GM20431 (cell line): ENCODE results near the gene GJA10.
"Not testable (repeated sequence)": the region's sequence is repeated elsewhere in the genome, so short reads cannot be mapped to it uniquely, and the experiment has no call there.

ENCODE experiments used
- in situ Hi-C: fragments of 300-500 bp; cut with MseI, MboI; formaldehyde crosslinking; loops from one replicate; pipeline ENCODE4 v1.15.0; 2020; ENCODE audit warnings: low sequenced_read_pairs; ENCODE audit not compliant: unreplicated experiment

GJA10 gene

DNA sequence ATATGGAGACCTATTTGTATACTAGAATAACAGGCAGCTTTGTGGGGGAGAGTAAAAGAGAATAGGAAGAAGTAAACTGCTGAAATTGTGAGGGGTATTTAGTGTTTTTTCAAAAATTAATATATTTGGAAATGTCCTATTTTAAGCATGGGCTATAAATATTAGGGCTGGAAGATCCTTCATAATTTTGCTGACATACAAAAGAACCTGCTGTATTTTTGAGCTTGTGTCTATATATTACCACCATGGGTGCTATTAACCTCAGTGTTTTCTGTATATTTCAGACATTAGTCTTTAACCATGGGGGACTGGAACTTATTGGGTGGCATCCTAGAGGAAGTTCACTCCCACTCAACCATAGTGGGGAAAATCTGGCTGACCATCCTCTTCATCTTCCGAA lies at the start of gene GJA10:
TSS of gene GJA10 (plus strand) at position 301 of the 400 bp plus-strand sequence. CDS start at position 301, 0 bp downstream.
- in situ Hi-C loops, result no loop called here

DNA sequence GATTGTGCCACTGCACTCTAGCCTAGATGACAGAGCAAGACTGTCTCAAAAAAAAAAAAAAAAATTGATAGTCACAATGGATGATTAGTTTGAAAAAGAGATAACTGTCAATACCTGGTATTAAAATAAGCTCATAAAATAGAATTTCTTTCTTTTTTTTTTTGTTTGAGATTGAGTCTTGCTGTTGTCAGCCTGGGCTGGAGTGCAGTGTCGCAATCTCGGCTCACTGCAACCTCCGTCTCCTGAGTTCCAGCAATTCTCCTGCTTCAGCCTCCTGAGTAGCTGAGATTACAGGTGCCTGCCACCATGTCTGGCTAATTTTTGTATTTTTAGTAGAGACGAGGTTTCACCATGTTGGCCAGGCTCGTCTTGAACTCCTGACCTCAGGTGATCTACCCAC lies 46.8 kb upstream of the GJA10 start:
- in situ Hi-C loops, result not testable (repeated sequence)

DNA sequence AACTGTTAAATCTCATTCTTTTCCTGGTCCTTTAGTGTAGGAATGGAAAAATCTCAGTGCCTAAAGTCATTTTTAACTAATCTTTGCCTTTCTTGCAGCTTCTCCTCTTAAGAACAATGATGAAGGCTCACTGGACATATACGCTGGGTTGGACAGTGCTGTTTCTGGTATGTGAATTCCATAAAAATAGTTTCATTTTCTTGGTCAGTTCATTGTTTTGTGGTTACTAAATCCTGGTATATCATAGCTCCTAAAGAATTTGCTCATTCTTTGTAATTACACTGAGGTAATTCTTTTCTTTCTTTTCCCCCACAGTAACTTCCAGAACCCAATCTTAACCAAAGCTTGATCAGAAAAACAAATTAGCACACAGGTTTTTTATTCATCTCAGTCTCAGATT lies 41.2 kb upstream of the GJA10 start:
- in situ Hi-C loops, result no loop called here

GRCh38 chr6:89858041-89858440 lies 36.2 kb upstream of the GJA10 start:
- in situ Hi-C loops, result no loop called here

DNA sequence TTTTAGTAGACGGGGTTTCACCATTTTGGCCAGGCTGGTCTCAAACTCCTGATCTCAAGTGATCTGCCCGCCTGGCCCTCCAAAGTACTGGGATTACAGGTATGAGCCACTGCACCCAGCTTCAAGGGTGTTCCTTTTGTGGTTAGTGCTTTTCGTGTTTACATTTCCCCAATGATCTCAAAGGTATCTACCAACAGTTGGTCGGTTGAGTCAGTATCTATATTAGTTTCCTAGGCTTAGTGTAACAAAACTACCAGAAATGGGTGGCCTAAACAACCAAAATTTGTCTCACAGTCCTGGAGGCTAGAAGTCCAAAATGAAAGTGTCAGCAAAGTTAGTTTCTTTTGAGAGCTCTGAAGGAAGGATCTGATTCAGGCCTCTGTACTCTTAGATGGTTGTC lies 34.5 kb upstream of the GJA10 start:
- in situ Hi-C loops, result no loop called here

GRCh38 chr6:89862273-89862672 lies 32.0 kb upstream of the GJA10 start:
- in situ Hi-C loops, result no loop called here

DNA sequence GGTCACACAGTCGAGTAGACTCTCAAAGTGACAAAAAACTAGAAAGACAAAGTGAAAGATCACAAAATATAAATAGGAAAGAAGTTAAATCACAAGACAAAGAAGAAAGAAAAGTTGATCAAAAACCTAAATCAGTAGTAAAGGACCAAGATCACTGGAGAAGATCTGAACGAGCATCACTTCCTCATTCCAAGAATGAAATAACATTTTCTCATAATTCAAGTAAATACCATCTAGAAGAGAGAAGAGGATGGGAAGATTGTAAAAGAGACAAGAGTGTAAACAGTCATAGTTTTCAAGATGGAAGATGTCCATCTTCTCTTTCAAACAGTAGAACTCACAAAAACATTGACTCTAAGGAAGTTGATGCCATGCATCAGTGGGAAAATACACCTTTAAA lies 31.6 kb upstream of the GJA10 start:
- in situ Hi-C loops, result no loop called here

DNA sequence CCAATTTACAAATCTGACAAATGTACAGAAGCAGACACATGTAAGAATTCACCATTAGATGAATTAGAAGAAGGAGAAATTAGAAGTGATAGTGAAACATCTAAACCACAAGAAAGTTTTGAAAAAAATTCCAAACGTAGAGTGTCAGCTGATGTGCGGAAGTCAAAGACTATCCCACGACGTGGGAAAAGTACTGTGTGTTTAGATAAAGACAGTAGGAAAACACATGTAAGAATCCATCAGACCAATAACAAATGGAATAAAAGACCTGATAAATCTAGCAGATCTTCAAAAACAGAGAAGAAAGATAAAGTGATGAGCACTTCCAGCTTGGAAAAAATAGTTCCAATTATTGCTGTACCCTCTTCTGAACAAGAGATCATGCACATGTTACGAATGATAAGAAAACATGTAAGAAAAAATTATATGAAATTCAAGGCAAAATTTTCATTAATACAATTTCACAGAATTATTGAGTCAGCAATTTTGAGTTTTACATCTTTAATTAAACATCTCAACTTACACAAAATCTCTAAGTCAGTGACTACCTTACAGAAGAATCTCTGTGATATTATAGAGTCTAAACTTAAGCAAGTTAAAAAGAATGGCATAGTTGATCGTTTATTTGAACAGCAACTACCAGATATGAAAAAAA lies 28.1 kb upstream of the GJA10 start:
- in situ Hi-C loops, result no loop called here

DNA sequence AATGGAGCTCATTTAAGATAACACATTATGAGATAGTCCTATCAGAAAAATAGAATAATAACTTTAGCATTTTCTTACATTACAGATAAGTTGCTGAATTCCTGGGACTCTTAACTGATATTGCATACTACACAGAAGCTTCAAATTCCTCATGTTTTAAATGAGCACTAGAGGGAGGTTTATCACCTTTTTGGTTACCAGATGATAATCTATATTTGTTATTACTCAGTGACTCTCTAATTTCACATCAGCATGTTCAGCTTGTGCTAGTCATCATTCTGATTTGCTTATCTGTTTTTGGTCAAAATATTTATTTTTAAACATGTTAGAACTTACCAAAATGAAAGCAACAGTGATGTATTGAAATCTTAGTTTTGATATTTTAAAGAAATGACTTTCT lies 20.5 kb upstream of the GJA10 start:
- in situ Hi-C loops, result no loop called here

DNA sequence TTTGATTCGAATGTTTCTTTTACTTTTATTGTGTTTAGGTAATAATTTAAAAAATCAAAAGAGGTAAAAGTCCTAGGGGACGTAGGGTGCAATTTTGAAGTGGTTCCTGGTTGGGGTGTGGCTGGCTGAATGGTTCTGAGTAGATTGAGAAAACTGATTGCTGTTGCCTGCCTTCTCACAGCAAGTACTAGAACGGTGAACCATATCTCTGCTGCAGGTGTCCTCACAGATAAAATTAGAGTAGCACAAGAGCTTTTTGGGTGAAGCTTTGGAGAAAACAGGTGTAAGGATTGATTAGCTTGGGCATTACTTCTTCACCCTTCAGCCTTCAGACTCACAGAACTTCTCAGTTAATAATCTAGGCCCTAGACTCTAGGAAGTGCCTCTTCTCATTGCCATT lies 19.8 kb upstream of the GJA10 start:
- in situ Hi-C loops, result no loop called here

GRCh38 chr6:89886378-89887120 lies 7.7 kb upstream of the GJA10 start:
- in situ Hi-C loops, result no loop called here

DNA sequence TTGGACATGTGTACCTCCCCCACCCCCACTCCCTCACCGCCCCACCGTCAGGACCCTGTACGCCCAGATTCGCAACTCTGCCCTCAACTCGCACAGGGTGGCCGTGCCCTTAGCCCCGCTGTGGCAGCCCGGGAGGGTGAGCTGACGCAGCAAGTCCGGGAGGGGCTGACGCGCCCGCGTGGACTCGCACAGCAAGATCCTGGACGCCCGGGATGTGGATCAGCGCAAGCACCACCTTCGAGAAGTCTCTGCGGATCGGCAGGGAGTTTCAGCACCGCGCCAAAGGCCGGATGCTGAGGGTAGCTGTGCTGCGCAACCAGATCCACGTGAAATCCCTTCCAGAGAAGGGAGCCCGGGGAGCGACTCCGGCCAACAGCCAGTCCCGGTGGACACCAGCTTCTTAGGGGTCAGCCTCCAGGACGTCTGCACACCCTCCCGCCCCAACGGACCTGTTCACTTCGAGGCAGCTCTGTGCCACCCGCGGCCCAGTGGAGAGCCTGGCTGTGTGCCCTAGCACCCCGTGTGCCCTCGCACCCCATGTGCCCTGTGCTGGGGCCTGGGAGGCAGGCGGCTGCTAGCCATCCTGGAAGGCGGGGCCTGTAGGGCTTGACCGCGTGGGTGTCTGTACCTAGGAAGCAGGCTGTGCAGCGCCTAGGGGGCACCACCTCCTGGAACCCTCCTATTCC lies 6.7 kb upstream of the GJA10 start:
- in situ Hi-C loops, result no loop called here

DNA sequence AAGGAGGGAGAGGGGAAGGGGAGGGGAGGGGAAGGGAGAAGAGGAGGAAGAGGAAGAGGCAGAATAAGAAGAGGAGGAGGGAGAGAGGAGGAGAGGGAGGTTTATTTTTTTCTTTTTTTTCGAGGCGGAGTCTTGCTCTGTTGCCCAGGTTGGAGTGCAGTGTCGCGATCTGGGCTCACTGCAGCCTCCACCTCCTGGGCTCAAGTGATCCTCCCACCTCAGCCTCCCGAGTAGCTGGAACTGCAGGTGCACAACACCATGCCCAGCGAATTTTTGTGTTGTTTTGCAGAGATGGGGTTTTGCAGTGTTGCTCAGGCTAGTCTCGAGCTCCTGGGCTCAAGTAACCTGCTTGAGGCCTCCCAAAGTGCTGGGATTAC lies 6.1 kb upstream of the GJA10 start:
- in situ Hi-C loops, result no loop called here

- in situ Hi-C loops, result no loop called here
Observed at GRCh38 chr6:89888871-89889270, 5.4 kb upstream of the GJA10 start.

DNA sequence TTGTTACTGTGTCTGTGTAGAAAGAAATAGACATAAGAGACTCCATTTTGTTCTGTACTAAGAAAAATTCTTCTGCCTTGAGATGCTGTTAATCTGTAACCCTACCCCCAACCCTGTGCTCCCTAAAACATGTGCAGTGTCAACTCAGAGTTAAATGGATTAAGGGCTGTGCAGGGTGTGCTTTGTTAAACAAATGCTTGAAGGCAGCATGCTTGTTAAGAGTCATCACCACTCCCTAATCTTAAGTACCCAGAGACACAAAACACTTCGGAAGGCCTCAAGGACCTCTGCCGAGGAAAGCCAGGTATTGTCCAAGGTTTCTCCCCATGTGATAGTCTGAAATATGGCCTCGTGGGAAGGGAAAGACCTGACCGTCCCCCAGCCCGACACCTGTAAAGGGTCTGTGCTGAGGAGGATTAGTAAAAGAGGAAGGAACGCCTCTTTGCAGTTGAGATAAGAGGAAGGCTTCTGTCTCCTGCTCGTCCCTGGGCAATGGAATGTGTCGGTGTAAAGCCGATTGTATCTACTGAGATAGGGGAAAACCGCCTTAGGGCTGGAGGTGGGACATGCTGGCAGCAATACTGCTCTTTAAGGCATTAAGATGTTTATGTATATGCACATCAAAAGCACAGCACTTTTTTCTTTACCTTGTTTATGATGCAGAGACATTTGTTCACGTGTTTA lies 3.3 kb upstream of the GJA10 start:
- in situ Hi-C loops, result not testable (repeated sequence)

DNA sequence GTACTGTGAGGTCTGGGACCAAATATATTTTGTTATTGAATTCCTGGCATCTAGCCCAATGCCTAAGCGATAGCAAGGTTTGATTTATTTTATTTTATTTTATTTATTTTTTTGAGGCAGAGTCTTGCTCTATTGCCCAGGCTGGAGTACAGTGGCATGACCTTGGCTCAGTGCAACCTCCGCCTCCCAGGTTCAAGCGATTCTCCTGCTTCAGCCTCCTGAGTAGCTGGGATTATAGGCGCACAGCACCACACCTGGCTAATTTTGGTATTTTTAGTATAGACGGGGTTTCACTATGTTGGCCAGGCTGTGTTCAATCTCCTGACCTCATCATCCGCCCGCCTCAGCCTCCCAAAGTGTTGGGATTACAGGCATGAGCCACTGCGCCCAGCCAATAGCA lies 1.7 kb upstream of the GJA10 start:
- in situ Hi-C loops, result not testable (repeated sequence)

GRCh38 chr6:89895276-89895874 lies 1.1 kb downstream of the GJA10 start:
- in situ Hi-C loops, result no loop called here

- in situ Hi-C loops, result not testable (repeated sequence)
Observed at GRCh38 chr6:89910001-89910901, 16.0 kb downstream of the GJA10 start.

DNA sequence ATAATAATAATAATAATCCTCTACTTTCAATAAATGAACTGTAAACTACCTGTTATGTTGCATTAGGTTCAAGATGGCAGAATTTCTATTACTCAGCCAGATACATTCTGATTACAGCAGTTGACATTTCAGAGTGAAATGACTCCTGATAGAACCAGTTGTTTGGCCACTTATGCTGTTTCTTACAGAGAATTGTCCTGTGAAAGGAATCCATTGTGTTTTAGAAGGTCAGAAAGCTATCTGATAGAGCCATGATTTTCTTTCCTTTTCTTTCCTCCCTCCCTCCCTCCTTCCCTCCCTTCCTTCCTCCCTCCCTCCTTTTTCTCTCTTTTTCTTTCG lies 16.6 kb downstream of the GJA10 start:
- in situ Hi-C loops, result no loop called here
